ENCODE measurements around the gene HMOX2. TPM values are rescaled to one million over a fixed set of nuclear protein-coding genes. Genes with fewer than 3 reads are reported as not detected.

HMOX2 gene
- total and polyA plus RNA-seq, 2 of the 13 experiments (the other 11 are each of a cell fraction or from before 2014, with no cell fraction given), result 60.3 to 70.4 TPM

GRCh38 chr16:4538350-4539235 is 62.4 kb downstream of the HMOX2 start, which contains the start of gene CDIP1 (continued):
- TF ChIP-seq MAZ (IDR thresholded peaks at IDR 0.05; ENCODE audit: borderline replicate concordance, low read depth, low read length) (peak; percentile 62; the same call in 1 of the 2 replicates), MAZ (CRISPR knock-in tag; IDR thresholded peaks at IDR 0.05; ENCODE audit: low read depth) (peak; percentile 99), SIX4 (CRISPR knock-in tag; IDR thresholded peaks at IDR 0.05) (peak; percentile 81; the same call in 1 of the 2 replicates), TCF7L2 (IDR thresholded peaks at IDR 0.05; ENCODE audit: low read depth, low read length) (no peak), ZNF350 (CRISPR knock-in tag; IDR thresholded peaks at IDR 0.05; ENCODE audit: borderline replicate concordance, low read depth) (peak; percentile 99), ZNF142 (CRISPR knock-in tag; IDR thresholded peaks at IDR 0.05) (peak; percentile 95), MIXL1 (CRISPR knock-in tag; IDR thresholded peaks at IDR 0.05) (peak; percentile 97), ZMYM4 (CRISPR knock-in tag; IDR thresholded peaks at IDR 0.05) (peak; percentile 97), HBP1 (CRISPR knock-in tag; IDR thresholded peaks at IDR 0.05; ENCODE audit: low read depth) (peak; percentile 98), EZH2 (conservative IDR thresholded peaks at IDR 0.05; ENCODE audit: low read depth, low read length) (no peak), CREM (IDR thresholded peaks at IDR 0.05) (peak; percentile 95), CREM (CRISPR knock-in tag; IDR thresholded peaks at IDR 0.05) (peak; percentile 62; the same call in 1 of the 2 replicates), THAP7 (CRISPR knock-in tag; IDR thresholded peaks at IDR 0.05) (peak; percentile 97; the same call in 1 of the 2 replicates), ZNF335 (CRISPR knock-in tag; IDR thresholded peaks at IDR 0.05) (peak; percentile 94), TFE3 (CRISPR knock-in tag; IDR thresholded peaks at IDR 0.05) (peak; percentile 99), ZNF841 (CRISPR knock-in tag; IDR thresholded peaks at IDR 0.05; ENCODE audit: borderline replicate concordance) (peak; percentile 98), SMARCE1 (IDR thresholded peaks at IDR 0.05; ENCODE audit: borderline replicate concordance) (no peak), ATAD3A (CRISPR knock-in tag; IDR thresholded peaks at IDR 0.05) (peak; percentile 89; the same call in 1 of the 2 replicates)
